Measurements from ENCODE around the gene RC3H2. TPM values are rescaled to one million over a fixed set of nuclear protein-coding genes. Genes with fewer than 3 reads are reported as not detected.
A peak's percentile ranks its signal among the peaks of the same experiment; 100 is the strongest.

Gene RC3H2
- total and polyA plus RNA-seq, 2 of the 13 experiments (the other 11 are each of a cell fraction or from before 2014, with no cell fraction given) = 21.0 to 36.4 TPM

GRCh38 chr9:122931226-122932121, 26.3 kb upstream of the RC3H2 start, which contains the start of gene ZBTB26 (continued):
- peak; percentile 53; the same call in 1 of the 2 replicates for TF ChIP-seq KDM2A (CRISPR knock-in tag; IDR thresholded peaks at IDR 0.05; ENCODE audit: borderline replicate concordance, low read depth)
- peak; percentile 77; the same call in 1 of the 2 replicates for TF ChIP-seq ELF4 (CRISPR knock-in tag; IDR thresholded peaks at IDR 0.05; ENCODE audit: borderline replicate concordance)
- peak; percentile 68 for TF ChIP-seq DMAP1 (CRISPR knock-in tag; IDR thresholded peaks at IDR 0.05)
- 0 out of 2 replicates have a peak, but pooled peaks have one; percentile 16 for TF ChIP-seq BCL6 (CRISPR knock-in tag; IDR thresholded peaks at IDR 0.05)
- TF ChIP-seq HNF4G (IDR thresholded peaks at IDR 0.05; ENCODE audit: borderline replicate concordance, low read depth, low read length) = peak; percentile 24; the same call in 1 of the 2 replicates
- peak; percentile 31; the same call in 1 of the 2 replicates for TF ChIP-seq HNF4G (CRISPR knock-in tag; IDR thresholded peaks at IDR 0.05; ENCODE audit: borderline replicate concordance, low read depth)
- TF ChIP-seq PHF20 (CRISPR knock-in tag; IDR thresholded peaks at IDR 0.05) = peak; percentile 91
- peak; percentile 65 for TF ChIP-seq GMEB1 (CRISPR knock-in tag; IDR thresholded peaks at IDR 0.05; ENCODE audit: borderline replicate concordance)
- no peak for TF ChIP-seq NONO (IDR thresholded peaks at IDR 0.05)
- TF ChIP-seq NONO (CRISPR knock-in tag; conservative IDR thresholded peaks at IDR 0.05) = peak; percentile 41; the same call in 1 of the 2 replicates
